NCI-H1436 (cell line): ENCODE measurements around the gene TNFRSF9.
"Not testable (repeated sequence)": the region's sequence is repeated elsewhere in the genome, so short reads cannot be mapped to it uniquely, and the experiment has no call there.

Experiments
- DNase-seq: peaks from one replicate; lab custom pipeline; 2025; lab: John Stamatoyannopoulos, UW

Gene TNFRSF9

GRCh38 chr1:7919880-7920279, 20.8 kb downstream of the TNFRSF9 start:
- no peak for DNase-seq

- not testable (repeated sequence) for DNase-seq
Measured at GRCh38 chr1:7917971-7918370, 22.7 kb downstream of the TNFRSF9 start.

- DNase-seq = no peak
Measured at GRCh38 chr1:7916501-7916830, 24.2 kb downstream of the TNFRSF9 start.

GRCh38 chr1:7915826-7916500, 24.7 kb downstream of the TNFRSF9 start:
- DNase-seq = no peak

- no peak for DNase-seq
Measured at GRCh38 chr1:7912743-7913557, 27.7 kb downstream of the TNFRSF9 start.

GRCh38 chr1:7912145-7912544, 28.5 kb downstream of the TNFRSF9 start:
- DNase-seq = no peak

- no peak for DNase-seq
Measured at GRCh38 chr1:7905262-7905661, 35.4 kb downstream of the TNFRSF9 start.

GRCh38 chr1:7902478-7903085, 38.1 kb downstream of the TNFRSF9 start:
- DNase-seq = peak; percentile 89

GRCh38 chr1:7899741-7900140, 40.9 kb downstream of the TNFRSF9 start:
- DNase-seq = no peak

- DNase-seq = no peak
Measured at GRCh38 chr1:7898962-7899361, 41.7 kb downstream of the TNFRSF9 start.

- no peak for DNase-seq
Measured at GRCh38 chr1:7896994-7897393, 43.6 kb downstream of the TNFRSF9 start.

GRCh38 chr1:7893529-7894180, 47.0 kb downstream of the TNFRSF9 start:
- no peak for DNase-seq

- DNase-seq = no peak
Measured at GRCh38 chr1:7891804-7892203, 48.8 kb downstream of the TNFRSF9 start.

- no peak for DNase-seq
Measured at GRCh38 chr1:7890853-7891252, 49.8 kb downstream of the TNFRSF9 start.

GRCh38 chr1:7888248-7889081, 52.2 kb downstream of the TNFRSF9 start:
- no peak for DNase-seq

GRCh38 chr1:7886405-7886745, 54.3 kb downstream of the TNFRSF9 start:
- peak; percentile 81 for DNase-seq

GRCh38 chr1:7885513-7886404, 54.9 kb downstream of the TNFRSF9 start:
- DNase-seq = peak; percentile 5

- DNase-seq = no peak
Measured at GRCh38 chr1:7884757-7885156, 55.9 kb downstream of the TNFRSF9 start.

GRCh38 chr1:7879228-7879627, 61.4 kb downstream of the TNFRSF9 start:
- DNase-seq = no peak

GRCh38 chr1:7878027-7878426, 62.6 kb downstream of the TNFRSF9 start:
- DNase-seq = no peak
